ENCODE results near the gene SPON1.
A peak's percentile ranks its signal among the peaks of the same experiment; 100 is the strongest.
"Not testable (repeated sequence)": the region's sequence is repeated elsewhere in the genome, so short reads cannot be mapped to it uniquely, and the experiment has no call there.

The SPON1 gene

DNA sequence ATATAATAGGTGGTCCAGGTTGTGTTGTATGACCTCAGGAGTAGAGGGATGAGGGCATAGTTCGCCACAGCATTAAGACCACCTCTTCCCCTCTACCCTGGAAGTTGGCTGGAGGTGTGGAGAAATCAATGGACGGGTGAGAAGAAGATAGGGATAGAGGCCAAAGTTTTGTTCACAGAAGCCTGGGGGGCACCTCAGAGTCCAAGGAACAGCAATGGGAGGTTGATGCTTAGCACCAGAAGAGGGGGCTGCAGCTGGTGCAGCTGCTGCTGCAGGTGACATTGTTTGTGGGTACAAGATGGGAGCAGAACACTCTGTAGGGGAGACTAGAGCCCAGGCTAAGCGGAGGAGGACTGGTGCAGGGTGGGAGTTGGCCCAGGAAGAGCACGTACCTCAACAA is 31.2 kb upstream of the SPON1 start:
- no peak overlapping the region for H3K4me3 ChIP-seq (ENCODE audit: low read depth, low read length)
- no peak for DNase-seq (ENCODE audit: low read depth)
- TF ChIP-seq, protein P1, sequence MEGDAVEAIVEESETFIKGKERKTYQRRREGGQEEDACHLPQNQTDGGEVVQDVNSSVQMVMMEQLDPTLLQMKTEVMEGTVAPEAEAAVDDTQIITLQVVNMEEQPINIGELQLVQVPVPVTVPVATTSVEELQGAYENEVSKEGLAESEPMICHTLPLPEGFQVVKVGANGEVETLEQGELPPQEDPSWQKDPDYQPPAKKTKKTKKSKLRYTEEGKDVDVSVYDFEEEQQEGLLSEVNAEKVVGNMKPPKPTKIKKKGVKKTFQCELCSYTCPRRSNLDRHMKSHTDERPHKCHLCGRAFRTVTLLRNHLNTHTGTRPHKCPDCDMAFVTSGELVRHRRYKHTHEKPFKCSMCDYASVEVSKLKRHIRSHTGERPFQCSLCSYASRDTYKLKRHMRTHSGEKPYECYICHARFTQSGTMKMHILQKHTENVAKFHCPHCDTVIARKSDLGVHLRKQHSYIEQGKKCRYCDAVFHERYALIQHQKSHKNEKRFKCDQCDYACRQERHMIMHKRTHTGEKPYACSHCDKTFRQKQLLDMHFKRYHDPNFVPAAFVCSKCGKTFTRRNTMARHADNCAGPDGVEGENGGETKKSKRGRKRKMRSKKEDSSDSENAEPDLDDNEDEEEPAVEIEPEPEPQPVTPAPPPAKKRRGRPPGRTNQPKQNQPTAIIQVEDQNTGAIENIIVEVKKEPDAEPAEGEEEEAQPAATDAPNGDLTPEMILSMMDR (conservative IDR thresholded peaks at IDR 0.05; ENCODE audit: low read depth, low read length) = no peak

DNA sequence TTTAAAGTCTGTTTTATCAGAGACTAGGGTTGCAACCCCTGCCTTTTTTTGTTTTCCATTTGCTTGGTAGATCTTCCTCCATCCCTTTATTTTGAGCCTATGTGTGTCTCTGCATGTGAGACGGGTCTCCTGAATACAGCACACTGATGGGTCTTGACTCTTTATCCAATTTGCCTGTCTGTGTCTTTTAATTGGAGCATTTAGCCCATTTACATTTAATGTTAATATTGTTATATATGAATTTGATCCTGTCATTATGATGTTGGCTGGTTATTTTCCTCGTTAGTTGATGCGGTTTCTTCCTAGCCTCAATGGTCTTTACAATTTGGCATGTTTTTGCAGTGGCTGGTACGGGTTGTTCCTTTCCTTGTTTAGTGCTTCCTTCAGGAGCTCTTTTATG is 25.4 kb upstream of the SPON1 start:
- not testable (repeated sequence) for H3K4me3 ChIP-seq (ENCODE audit: low read depth, low read length); DNase-seq (ENCODE audit: low read depth)

DNA sequence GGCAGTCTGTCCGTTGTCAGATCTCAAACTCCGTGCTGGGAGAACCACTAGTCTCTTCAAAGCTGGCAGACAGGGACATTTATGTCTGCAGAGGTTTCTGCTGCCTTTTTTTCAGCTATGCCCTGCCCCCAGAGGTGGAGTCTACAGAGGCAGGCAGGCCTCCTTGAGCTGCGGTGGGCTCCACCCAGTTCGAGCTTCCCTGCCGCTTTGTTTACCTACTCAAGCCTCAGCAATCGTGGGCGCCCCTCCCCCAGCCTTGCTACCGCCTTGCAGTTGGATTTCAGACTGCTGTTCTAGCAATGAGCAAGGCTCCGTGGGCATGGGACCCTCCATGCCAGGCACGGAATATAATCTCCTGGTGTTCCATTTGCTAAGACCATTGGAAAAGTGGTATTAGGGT is 23.7 kb upstream of the SPON1 start:
- not testable (repeated sequence) for H3K4me3 ChIP-seq (ENCODE audit: low read depth, low read length); DNase-seq (ENCODE audit: low read depth)

DNA sequence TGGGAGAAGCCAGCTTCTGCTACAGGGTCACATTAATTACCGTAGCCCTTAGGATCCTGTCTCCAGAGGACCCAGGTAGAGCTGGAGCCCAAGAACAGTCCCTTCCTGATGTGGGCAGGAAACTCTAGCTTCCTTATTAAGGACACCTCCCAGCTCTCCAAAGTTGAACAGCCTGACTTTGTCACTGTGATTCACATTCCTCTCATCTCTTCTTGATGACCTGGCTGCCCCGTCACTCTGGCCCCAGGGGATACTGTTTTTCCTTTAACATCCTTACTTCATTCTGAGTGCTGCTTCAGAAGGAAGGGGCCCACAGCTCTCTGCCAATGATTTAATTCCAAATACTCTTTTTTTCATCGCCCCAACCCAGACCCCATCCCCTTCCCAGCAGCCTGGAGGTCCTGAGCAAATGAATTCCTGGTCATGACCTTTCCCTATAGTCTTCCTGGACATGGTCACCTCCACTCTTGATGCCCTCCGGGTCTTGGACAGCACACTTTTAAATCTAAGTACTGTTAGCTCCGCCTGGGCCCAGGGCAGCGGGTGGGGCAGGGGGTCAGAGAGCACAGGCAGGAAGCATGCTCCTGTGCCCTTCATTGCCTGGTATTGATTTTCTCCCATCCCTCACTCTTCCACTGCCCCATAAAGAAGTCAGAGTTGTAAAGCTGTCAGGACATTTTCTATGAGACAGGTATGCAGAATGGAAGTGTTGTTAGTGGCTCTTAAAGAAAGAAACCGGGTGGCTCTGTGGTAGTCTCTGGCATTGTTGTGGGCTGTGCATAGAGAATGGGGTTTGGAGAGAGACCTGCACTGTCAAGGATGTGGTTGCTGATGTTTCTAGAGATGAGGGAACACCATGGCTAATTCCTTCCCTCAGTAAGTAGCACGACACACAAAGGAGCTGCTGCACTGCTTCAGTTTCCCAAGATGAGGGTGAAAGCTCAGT is 22.3 kb upstream of the SPON1 start:
- TF ChIP-seq, protein P1 (conservative IDR thresholded peaks at IDR 0.05; ENCODE audit: low read depth, low read length) = no peak
- no peak for DNase-seq (ENCODE audit: low read depth)
- no peak overlapping the region for H3K4me3 ChIP-seq (ENCODE audit: low read depth, low read length)

DNA sequence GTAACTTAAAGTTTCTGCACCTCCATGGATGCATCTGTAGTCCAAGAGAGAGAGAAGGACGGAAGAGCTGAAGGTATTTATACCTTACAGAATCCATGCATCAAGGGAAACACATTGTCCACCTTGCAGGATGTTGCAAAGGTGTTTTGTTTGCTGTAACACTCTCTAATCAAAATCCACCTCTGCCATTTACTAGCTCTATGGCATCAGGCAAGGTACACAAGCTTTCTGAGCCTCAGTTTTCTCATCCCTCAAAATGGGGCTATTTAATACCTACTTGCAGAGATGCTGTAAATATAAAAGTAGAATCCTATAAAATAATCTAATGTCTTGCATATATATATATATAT is 21.6 kb upstream of the SPON1 start:
- TF ChIP-seq, protein P1 (conservative IDR thresholded peaks at IDR 0.05; ENCODE audit: low read depth, low read length) = no peak
- DNase-seq (ENCODE audit: low read depth) = no peak

DNA sequence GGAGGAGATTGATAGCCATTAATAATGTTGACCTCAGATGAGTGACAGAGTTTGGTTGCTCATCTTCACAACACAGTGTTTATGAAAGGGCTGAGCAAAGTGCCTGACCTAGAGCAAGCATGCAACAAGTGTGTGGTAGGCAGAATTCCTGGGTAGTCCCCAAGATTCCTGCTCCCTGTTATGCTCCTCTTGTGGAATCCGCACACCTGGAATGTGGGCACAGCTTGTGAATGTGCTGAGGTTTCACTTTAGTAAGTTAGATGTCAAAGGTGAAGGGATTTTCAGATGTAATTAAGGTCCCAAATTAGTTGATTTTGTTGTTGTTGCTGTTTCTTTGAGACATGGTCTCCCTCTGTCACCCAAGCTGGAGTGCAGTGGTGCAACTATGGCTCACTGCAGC is 20.7 kb upstream of the SPON1 start:
- no peak for DNase-seq (ENCODE audit: low read depth)
- TF ChIP-seq, protein P1 (conservative IDR thresholded peaks at IDR 0.05; ENCODE audit: low read depth, low read length) = no peak
- no peak overlapping the region for H3K4me3 ChIP-seq (ENCODE audit: low read depth, low read length)

More for the DNA sequence above, 21.6 kb upstream of the SPON1 start:
- no peak overlapping the region for H3K4me3 ChIP-seq (ENCODE audit: low read depth, low read length)

DNA sequence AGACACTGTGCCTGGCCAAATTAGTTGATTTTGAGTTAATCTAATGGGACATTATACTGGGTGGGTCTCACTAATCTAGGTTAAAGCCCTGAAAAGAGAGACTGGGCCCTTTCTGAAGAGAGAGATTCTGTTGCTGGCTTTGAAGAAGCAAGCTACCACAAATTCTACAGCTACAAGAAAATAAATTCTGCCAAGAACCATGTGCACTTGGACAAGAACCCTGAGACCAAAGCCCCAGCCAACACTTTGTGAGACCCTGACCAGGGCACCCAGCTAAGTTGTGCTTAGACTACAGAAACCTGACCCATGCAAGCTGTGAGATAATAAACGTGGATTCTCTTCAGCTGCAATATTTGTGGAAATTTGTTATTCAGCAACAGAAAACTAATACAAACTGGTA is 20.1 kb upstream of the SPON1 start:
- TF ChIP-seq, protein P1 (conservative IDR thresholded peaks at IDR 0.05; ENCODE audit: low read depth, low read length) = no peak

DNA sequence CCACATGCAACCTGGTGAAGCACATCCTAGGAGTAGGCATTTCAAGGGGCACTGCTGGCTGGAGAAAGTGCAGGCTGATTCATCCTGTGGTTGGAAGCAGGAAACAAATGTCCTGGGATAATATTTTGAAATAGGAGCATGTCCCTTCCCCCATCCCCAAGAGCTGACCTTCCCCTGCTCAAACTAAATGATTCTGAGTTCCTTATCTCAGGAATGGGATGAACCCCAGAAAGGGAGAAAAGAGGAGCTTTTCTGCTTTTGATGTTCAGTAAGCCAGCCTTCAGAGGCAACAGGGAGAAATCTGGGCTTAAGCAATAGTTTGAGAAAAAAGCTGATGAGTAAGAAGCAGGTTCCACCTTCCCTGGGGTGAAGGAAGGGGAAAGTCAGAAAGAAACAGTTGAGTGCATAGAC is 19.5 kb upstream of the SPON1 start:
- no peak overlapping the region for H3K4me3 ChIP-seq (ENCODE audit: low read depth, low read length)
- DNase-seq (ENCODE audit: low read depth) = peak; percentile 34
- TF ChIP-seq, protein P1 (conservative IDR thresholded peaks at IDR 0.05; ENCODE audit: low read depth, low read length) = no peak

More for the DNA sequence above, 20.1 kb upstream of the SPON1 start:
- no peak for DNase-seq (ENCODE audit: low read depth)
- no peak overlapping the region for H3K4me3 ChIP-seq (ENCODE audit: low read depth, low read length)

Measured in choroid plexus epithelial cell (primary cell).